Testis (tissue), 2 donors: ENCODE results near the gene MAGI2.

Experiments
- CTCF ChIP-seq, 3 experiments: fragments of 450-650 bp in 2 of 3; fragments of 200-600 bp in 1 of 3; sonication (generic) in 1 of 3; IDR thresholded peaks; one replicate each; pipeline ENCODE4 v1.5.1; 2016 to 2019; ENCODE audit warnings: antibody characterized with exemption in 3 of 3, mild to moderate bottlenecking in 2 of 3, moderate library complexity in 1 of 3
- POLR2A ChIP-seq: fragments of 450-650 bp; IDR thresholded peaks from one replicate; pipeline ENCODE4 v1.6.1; 2017; ENCODE audit warnings: antibody characterized with exemption, mild to moderate bottlenecking, moderate library complexity

- TF ChIP-seq POLR2A (no peak), CTCF (IDR thresholded peaks at IDR 0.05) (no peak)
Measured at GRCh38 chr7:78346827-78347226, 1106.6 kb downstream of the MAGI2 start.
